ENCODE measurements around the gene TWNK.

TWNK gene

GRCh38 chr10:101021239-101021638 is 33.9 kb downstream of the TWNK start:
- DNase-seq: no peak
- H4K8ac ChIP-seq (ENCODE audit: low read length): no peak overlapping the region
- H3K9me3 ChIP-seq (ENCODE audit: control insufficient read depth, low read length): no peaks in the 10 kb centered on the region
- no peak overlapping the region for H3K4me2 ChIP-seq (ENCODE audit: low read length, poor library complexity, severe bottlenecking)
- H3K14ac ChIP-seq (ENCODE audit: low read length in 2 of 2): no peak overlapping the region
- no peak overlapping the region for H2BK12ac ChIP-seq (ENCODE audit: low read length in 2 of 2)
- H2BK120ac ChIP-seq (ENCODE audit: low read depth, low read length): no peak overlapping the region
- 89% methylated on average over 4 of the region's 4 CpGs for WGBS
- H2BK5ac ChIP-seq (ENCODE audit: low read depth, low read length, poor library complexity, severe bottlenecking): no peak overlapping the region
- H3K27ac ChIP-seq (ENCODE audit: low read length, poor library complexity, severe bottlenecking): no peak overlapping the region
- H3K18ac ChIP-seq (ENCODE audit: low read depth in 1 of 2, low read length in 2 of 2): no peak overlapping the region
- H3K36me3 ChIP-seq (ENCODE audit: control insufficient read depth in 1 of 2, insufficient read depth in 2 of 2, low read depth in 1 of 2, low read length in 2 of 2): peaks cover 0 to 5% of the 10 kb centered on the region in 2 experiments
- H2AK5ac ChIP-seq (ENCODE audit: low read length, severe bottlenecking): no peak overlapping the region
- no peaks in the 10 kb centered on the region for H3K27me3 ChIP-seq (ENCODE audit: control insufficient read depth in 1 of 2, insufficient read depth in 1 of 2, low read length in 2 of 2)
- H2BK15ac ChIP-seq (ENCODE audit: low read depth, poor library complexity, severe bottlenecking): no peak overlapping the region
- H2AFZ ChIP-seq (ENCODE audit: low read depth, low read length): no peak overlapping the region
- H3K4me3 ChIP-seq (ENCODE audit: insufficient read depth in 1 of 2, low read depth in 1 of 2, low read length in 2 of 2): no peak overlapping the region
- no peak overlapping the region for H3K9ac ChIP-seq (ENCODE audit: low read length)
- H3K4me1 ChIP-seq (ENCODE audit: control insufficient read depth, insufficient read depth, low read depth, low read length): peaks cover 13% of the 10 kb centered on the region
- H4K91ac ChIP-seq (ENCODE audit: low read length): peak overlapping the region; percentile 7
- H3K23ac ChIP-seq (ENCODE audit: low read length in 2 of 2): no peak overlapping the region
- H3K79me1 ChIP-seq (replicated peaks; ENCODE audit: low read length, poor library complexity, severe bottlenecking): no peaks in the 10 kb centered on the region
- no peak overlapping the region for H3K4ac ChIP-seq (ENCODE audit: low read depth in 1 of 2, low read length in 2 of 2)

- Histone ChIP-seq H3K27ac (ENCODE audit: low read length, poor library complexity, severe bottlenecking) (no peak overlapping the region), H3K36me3 (ENCODE audit: control insufficient read depth in 1 of 2, insufficient read depth in 2 of 2, low read depth in 1 of 2, low read length in 2 of 2) (peaks cover 0 to 5% of the 10 kb centered on the region in 2 experiments), H2BK12ac (ENCODE audit: low read length in 2 of 2) (no peak overlapping the region), H2BK120ac (ENCODE audit: low read depth, low read length) (no peak overlapping the region), H3K23ac (ENCODE audit: low read length in 2 of 2) (no peak overlapping the region), H2BK5ac (ENCODE audit: low read depth, low read length, poor library complexity, severe bottlenecking) (no peak overlapping the region), H3K9me3 (ENCODE audit: control insufficient read depth, low read length) (no peaks in the 10 kb centered on the region), H3K4me1 (ENCODE audit: control insufficient read depth, insufficient read depth, low read depth, low read length) (peaks cover 15% of the 10 kb centered on the region), H3K4me3 (ENCODE audit: insufficient read depth in 1 of 2, low read depth in 1 of 2, low read length in 2 of 2) (no peak overlapping the region), H3K4ac (ENCODE audit: low read depth in 1 of 2, low read length in 2 of 2) (no peak overlapping the region), H3K14ac (ENCODE audit: low read length in 2 of 2) (no peak overlapping the region), H4K8ac (ENCODE audit: low read length) (no peak overlapping the region), H4K91ac (ENCODE audit: low read length) (no peak overlapping the region), H3K27me3 (ENCODE audit: control insufficient read depth in 1 of 2, insufficient read depth in 1 of 2, low read length in 2 of 2) (peaks cover 0 to 2% of the 10 kb centered on the region in 2 experiments), H3K9ac (ENCODE audit: low read length) (no peak overlapping the region), H2AK5ac (ENCODE audit: low read length, severe bottlenecking) (no peak overlapping the region), H3K79me1 (replicated peaks; ENCODE audit: low read length, poor library complexity, severe bottlenecking) (no peaks in the 10 kb centered on the region), H3K18ac (ENCODE audit: low read depth in 1 of 2, low read length in 2 of 2) (no peak overlapping the region), H2AFZ (ENCODE audit: low read depth, low read length) (no peak overlapping the region), H2BK15ac (ENCODE audit: low read depth, poor library complexity, severe bottlenecking) (no peak overlapping the region), H3K4me2 (ENCODE audit: low read length, poor library complexity, severe bottlenecking) (no peak overlapping the region)
- no peak for DNase-seq
- WGBS: 92% methylated on average over 11 of the region's 11 CpGs
Observed at GRCh38 chr10:101021692-101022251, 34.4 kb downstream of the TWNK start.

GRCh38 chr10:101022967-101023705 is 35.8 kb downstream of the TWNK start:
- Histone ChIP-seq H3K27ac (ENCODE audit: low read length, poor library complexity, severe bottlenecking) (no peak overlapping the region), H3K4me1 (ENCODE audit: control insufficient read depth, insufficient read depth, low read depth, low read length) (peaks cover 13% of the 10 kb centered on the region), H4K8ac (ENCODE audit: low read length) (no peak overlapping the region), H3K79me1 (replicated peaks; ENCODE audit: low read length, poor library complexity, severe bottlenecking) (no peaks in the 10 kb centered on the region), H2BK5ac (ENCODE audit: low read depth, low read length, poor library complexity, severe bottlenecking) (no peak overlapping the region), H3K9me3 (ENCODE audit: control insufficient read depth, low read length) (no peaks in the 10 kb centered on the region), H4K91ac (ENCODE audit: low read length) (no peak overlapping the region), H3K4me3 (ENCODE audit: insufficient read depth in 1 of 2, low read depth in 1 of 2, low read length in 2 of 2) (no peak overlapping the region), H3K4me2 (ENCODE audit: low read length, poor library complexity, severe bottlenecking) (no peak overlapping the region), H2AFZ (ENCODE audit: low read depth, low read length) (no peak overlapping the region), H3K4ac (ENCODE audit: low read depth in 1 of 2, low read length in 2 of 2) (no peak overlapping the region), H3K23ac (ENCODE audit: low read length in 2 of 2) (no peak overlapping the region), H2BK12ac (ENCODE audit: low read length in 2 of 2) (no peak overlapping the region), H3K18ac (ENCODE audit: low read depth in 1 of 2, low read length in 2 of 2) (no peak overlapping the region), H3K27me3 (ENCODE audit: control insufficient read depth in 1 of 2, insufficient read depth in 1 of 2, low read length in 2 of 2) (peaks cover 0 to 3% of the 10 kb centered on the region in 2 experiments), H3K14ac (ENCODE audit: low read length in 2 of 2) (no peak overlapping the region), H2BK15ac (ENCODE audit: low read depth, poor library complexity, severe bottlenecking) (no peak overlapping the region), H3K9ac (ENCODE audit: low read length) (no peak overlapping the region), H3K36me3 (ENCODE audit: control insufficient read depth in 1 of 2, insufficient read depth in 2 of 2, low read depth in 1 of 2, low read length in 2 of 2) (peaks cover 0 to 5% of the 10 kb centered on the region in 2 experiments), H2AK5ac (ENCODE audit: low read length, severe bottlenecking) (no peak overlapping the region), H2BK120ac (ENCODE audit: low read depth, low read length) (no peak overlapping the region)
- WGBS: 92% methylated on average over 14 of the region's 15 CpGs
- DNase-seq: no peak

- H3K4me2 ChIP-seq (ENCODE audit: low read length, poor library complexity, severe bottlenecking): no peak overlapping the region
- WGBS: 74% methylated on average over 10 of the region's 10 CpGs
- no peak overlapping the region for H3K27ac ChIP-seq (ENCODE audit: low read length, poor library complexity, severe bottlenecking)
- no peaks in the 10 kb centered on the region for H3K9me3 ChIP-seq (ENCODE audit: control insufficient read depth, low read length)
- H2BK5ac ChIP-seq (ENCODE audit: low read depth, low read length, poor library complexity, severe bottlenecking): no peak overlapping the region
- H3K14ac ChIP-seq (ENCODE audit: low read length in 2 of 2): no peak overlapping the region
- H2BK15ac ChIP-seq (ENCODE audit: low read depth, poor library complexity, severe bottlenecking): no peak overlapping the region
- H2BK120ac ChIP-seq (ENCODE audit: low read depth, low read length): no peak overlapping the region
- DNase-seq: no peak
- no peak overlapping the region for H2AFZ ChIP-seq (ENCODE audit: low read depth, low read length)
- no peak overlapping the region for H4K8ac ChIP-seq (ENCODE audit: low read length)
- no peak overlapping the region for H2AK5ac ChIP-seq (ENCODE audit: low read length, severe bottlenecking)
- no peak overlapping the region for H2BK12ac ChIP-seq (ENCODE audit: low read length in 2 of 2)
- H4K91ac ChIP-seq (ENCODE audit: low read length): no peak overlapping the region
- no peak overlapping the region for H3K18ac ChIP-seq (ENCODE audit: low read depth in 1 of 2, low read length in 2 of 2)
- peaks cover 0 to 5% of the 10 kb centered on the region in 2 experiments for H3K36me3 ChIP-seq (ENCODE audit: control insufficient read depth in 1 of 2, insufficient read depth in 2 of 2, low read depth in 1 of 2, low read length in 2 of 2)
- H3K23ac ChIP-seq (ENCODE audit: low read length in 2 of 2): no peak overlapping the region
- no peak overlapping the region for H3K9ac ChIP-seq (ENCODE audit: low read length)
- no peak overlapping the region for H3K4me3 ChIP-seq (ENCODE audit: insufficient read depth in 1 of 2, low read depth in 1 of 2, low read length in 2 of 2)
- H3K79me1 ChIP-seq (replicated peaks; ENCODE audit: low read length, poor library complexity, severe bottlenecking): peaks cover 2% of the 10 kb centered on the region
- H3K4me1 ChIP-seq (ENCODE audit: control insufficient read depth, insufficient read depth, low read depth, low read length): peaks cover 22% of the 10 kb centered on the region
- H3K4ac ChIP-seq (ENCODE audit: low read depth in 1 of 2, low read length in 2 of 2): no peak overlapping the region
- H3K27me3 ChIP-seq (ENCODE audit: control insufficient read depth in 1 of 2, insufficient read depth in 1 of 2, low read length in 2 of 2): peaks cover 0 to 14% of the 10 kb centered on the region in 2 experiments
Observed at GRCh38 chr10:101027106-101027720, 39.9 kb downstream of the TWNK start.

Measured in mesenchymal stem cell (in vitro differentiated cells and primary cell).